DOHH2 (cell line): ENCODE results near the gene BLM.

Experiments used
- H3F3A ChIP-seq: fragments of 200-600 bp; sonication (generic), shearing (Covaris generic); 2 replicates; pipeline ENCODE4 v1.6.0; 2016; ENCODE audit warnings: antibody characterized with exemption, mild to moderate bottlenecking; ENCODE audit not compliant: control insufficient read depth, insufficient read depth
- H3K27ac ChIP-seq: fragments of 200-600 bp; sonication (generic); 2 replicates; pipeline ENCODE4 v1.5.1; 2014; ENCODE audit warnings: low read depth, mild to moderate bottlenecking, low read length, moderate library complexity
- H3K27me3 ChIP-seq: fragments of 200-600 bp; sonication (generic); 2 replicates; pipeline ENCODE4 v1.6.1; 2014; ENCODE audit warnings: mild to moderate bottlenecking, low read length, mixed read lengths; ENCODE audit not compliant: control insufficient read depth
- H3K36me3 ChIP-seq: fragments of 200-600 bp; sonication (generic); 2 replicates; pipeline ENCODE4 v1.6.1; 2014; ENCODE audit warnings: mild to moderate bottlenecking, low read length, moderate library complexity, mixed read lengths; ENCODE audit not compliant: control insufficient read depth
- H3K4me1 ChIP-seq: fragments of 200-600 bp; sonication (generic); 2 replicates; pipeline ENCODE4 v1.6.1; 2014; ENCODE audit warnings: mild to moderate bottlenecking, low read length, mixed read lengths; ENCODE audit not compliant: control insufficient read depth
- H3K4me2 ChIP-seq: fragments of 200-600 bp; sonication (generic); 2 replicates; pipeline ENCODE4 v1.6.0; 2014; ENCODE audit warnings: mild to moderate bottlenecking, low read length, moderate library complexity
- H3K4me3 ChIP-seq: fragments of 200-600 bp; sonication (generic); 2 replicates; pipeline ENCODE4 v1.5.1; 2014; ENCODE audit warnings: mild to moderate bottlenecking, low read length, mixed read lengths
- H3K79me2 ChIP-seq: fragments of 200-600 bp; sonication (generic); 2 replicates; pipeline ENCODE4 v1.6.1; 2014; ENCODE audit warnings: mild to moderate bottlenecking, low read length, mixed read lengths; ENCODE audit not compliant: control insufficient read depth
- H3K9me2 ChIP-seq: fragments of 200-600 bp; sonication (generic); replicated peaks from 2 replicates; pipeline ENCODE4 v1.6.1; 2014; ENCODE audit warnings: mild to moderate bottlenecking, low read length, mixed read lengths; ENCODE audit not compliant: control insufficient read depth
- H3K9me3 ChIP-seq: fragments of 200-600 bp; sonication (generic); 2 replicates; pipeline ENCODE4 v1.6.1; 2014; ENCODE audit warnings: antibody characterized with exemption, low read length, mixed read lengths; ENCODE audit not compliant: control insufficient read depth, insufficient read depth
- H4K20me1 ChIP-seq: fragments of 200-600 bp; sonication (generic); 2 replicates; pipeline ENCODE4 v1.6.0; 2014; ENCODE audit warnings: low read depth, mild to moderate bottlenecking, antibody characterized with exemption, low read length, moderate library complexity; ENCODE audit not compliant: control insufficient read depth, insufficient read depth
- CTCF ChIP-seq: fragments of 200-600 bp; sonication (generic); IDR thresholded peaks from one replicate; pipeline ENCODE4 v1.5.1; 2014; ENCODE audit warnings: antibody characterized with exemption, mild to moderate bottlenecking, low read depth, low read length; ENCODE audit not compliant: poor library complexity, severe bottlenecking
- EZH2phosphoT487 ChIP-seq: fragments of 200-600 bp; sonication (generic); IDR thresholded peaks from 2 replicates; pipeline ENCODE4 v1.6.1; 2017; ENCODE audit warnings: borderline replicate concordance, mild to moderate bottlenecking, antibody characterized with exemption, low read length, moderate library complexity, mixed read lengths

BLM gene

GRCh38 chr15:90863987-90864386 is 146.8 kb downstream of the BLM start:
- Histone ChIP-seq H3K27ac (no peak overlapping the region), H3K4me1 (no peaks in the 10 kb centered on the region; the same call in 1 of the 2 replicates)

GRCh38 chr15:90864507-90864906 is 147.4 kb downstream of the BLM start:
- Histone ChIP-seq H3K27me3 (0 out of 2 replicates have a peak, but pooled peaks cover 2% of the 10 kb centered on the region), H3K9me3 (no peaks in the 10 kb centered on the region), H3K9me2 (no peaks in the 10 kb centered on the region), H3K4me3 (no peak overlapping the region), H3K27ac (no peak overlapping the region), H3K4me2 (no peak overlapping the region), H3K79me2 (no peaks in the 10 kb centered on the region), H3K36me3 (no peaks in the 10 kb centered on the region), H3F3A (peaks cover 4% of the 10 kb centered on the region), H3K4me1 (peaks cover 5% of the 10 kb centered on the region), H4K20me1 (no peaks in the 10 kb centered on the region)
- TF ChIP-seq CTCF (no peak), EZH2phosphoT487 (no peak)

More at GRCh38 chr15:90863987-90864386, 146.8 kb downstream of the BLM start:
- H3K36me3 ChIP-seq = no peaks in the 10 kb centered on the region
- H3K79me2 ChIP-seq = no peaks in the 10 kb centered on the region
- no peak overlapping the region for H3K4me3 ChIP-seq
- no peak overlapping the region for H3K4me2 ChIP-seq
- H4K20me1 ChIP-seq = no peaks in the 10 kb centered on the region
- 0 out of 2 replicates have a peak, but pooled peaks cover 2% of the 10 kb centered on the region for H3K27me3 ChIP-seq
- H3K9me3 ChIP-seq = no peaks in the 10 kb centered on the region
- no peaks in the 10 kb centered on the region; the same call in 1 of the 2 replicates for H3F3A ChIP-seq
- TF ChIP-seq CTCF = no peak
- no peak for TF ChIP-seq EZH2phosphoT487
- H3K9me2 ChIP-seq = no peaks in the 10 kb centered on the region

GRCh38 chr15:90865702-90866101 is 148.6 kb downstream of the BLM start:
- H3K27me3 ChIP-seq = 0 out of 2 replicates have a peak, but pooled peaks cover 2% of the 10 kb centered on the region
- no peaks in the 10 kb centered on the region for H3K79me2 ChIP-seq
- H3K4me1 ChIP-seq = peaks cover 17% of the 10 kb centered on the region
- no peaks in the 10 kb centered on the region for H3K9me3 ChIP-seq
- TF ChIP-seq CTCF (no peak), EZH2phosphoT487 (no peak)
- H3K4me3 ChIP-seq = no peak overlapping the region
- peaks cover 14% of the 10 kb centered on the region for H3F3A ChIP-seq
- H3K36me3 ChIP-seq = no peaks in the 10 kb centered on the region
- no peak overlapping the region for H3K4me2 ChIP-seq
- no peak overlapping the region for H3K27ac ChIP-seq
- H4K20me1 ChIP-seq = no peaks in the 10 kb centered on the region
- no peaks in the 10 kb centered on the region for H3K9me2 ChIP-seq
